GM12878 (cell line): ENCODE results near the gene CCDC194. TPM values are rescaled to one million over a fixed set of nuclear protein-coding genes. Genes with fewer than 3 reads are reported as not detected.

Experiments
- ATAC-seq: fragments of 200-7000 bp; cut with Tn5 transposase; 3 replicates; pipeline ENCODE4 v1.9.1; 2020; ENCODE audit warnings: mild to moderate bottlenecking, moderate library complexity
- BruUV-seq: library from RNA; stranded (reverse); fragments of 400-500 nt; replicated peaks from 2 replicates; lab custom pipeline; 2021; lab: Mats Ljungman, UMichigan
- CTCF ChIA-PET: fragments of 300-600 bp; sonication (Branson Sonifier 250); formaldehyde crosslinking; extraction: SDS; loops from one replicate; lab custom pipeline; 2021; ENCODE audit warnings: inconsistent platforms; lab: Yijun Ruan, JAX
- POLR2A ChIA-PET: fragments of 350-600 bp; formaldehyde crosslinking; extraction: SDS; loops from one replicate; lab custom pipeline; 2021; ENCODE audit warnings: inconsistent platforms; lab: Charles Lee
- RAD21 ChIA-PET: fragments of 300-600 bp; sonication (Branson Sonifier 250); formaldehyde crosslinking; loops from one replicate; lab custom pipeline; 2023; ENCODE audit warnings: antibody characterized with exemption; ENCODE audit not compliant: unreplicated experiment; lab: Charles Lee
- SMC1A ChIA-PET: fragments of 300-600 bp; sonication (Branson Sonifier 250); formaldehyde crosslinking; loops from one replicate; lab custom pipeline; 2023; ENCODE audit not compliant: unreplicated experiment, uncharacterized antibody; lab: Charles Lee
- DNase-seq: peaks from one replicate; pipeline ENCODE4 v3.0.0-alpha.2; 2011; ENCODE audit warnings: low read depth, low spot score
- FAIRE-seq: peaks from 3 replicates; lab custom pipeline; 2011; peaks lifted over from hg19 to GRCh38; lab: Jason Lieb, UNC
- H2AFZ ChIP-seq: 2 replicates; pipeline ENCODE4 v1.6.0; 2011; ENCODE audit warnings: low read depth, low read length, control low read depth; ENCODE audit not compliant: control insufficient read depth
- H3K27ac ChIP-seq: 2 replicates; pipeline ENCODE4 v1.5.1; 2011; ENCODE audit warnings: control low read depth; ENCODE audit not compliant: control insufficient read depth, insufficient read depth
- H3K27me3 ChIP-seq, 2 experiments: replicated peaks in 1 of 2; 2 replicates each; pipeline versions ENCODE4 v1.6.0 to v1.6.1; 2011; ENCODE audit warnings: low read length in 1 of 2; ENCODE audit not compliant: control insufficient read depth in 2 of 2, insufficient read depth in 2 of 2
- H3K36me3 ChIP-seq, 2 experiments: 2 replicates each; pipeline ENCODE4 v1.5.1; 2011; ENCODE audit warnings: low read length in 1 of 2; ENCODE audit not compliant: control insufficient read depth in 2 of 2, insufficient read depth in 2 of 2
- H3K4me1 ChIP-seq: 2 replicates; pipeline ENCODE4 v1.6.1; 2011; ENCODE audit warnings: mild to moderate bottlenecking, low read length, moderate library complexity, mixed read lengths; ENCODE audit not compliant: control insufficient read depth, insufficient read depth
- H3K4me2 ChIP-seq: 2 replicates; pipeline ENCODE4 v1.6.0; 2011; ENCODE audit warnings: control low read depth; ENCODE audit not compliant: control insufficient read depth, insufficient read depth
- H3K4me3 ChIP-seq: fragments of 200-600 bp; sonication (generic); 2 replicates; pipeline ENCODE4 v1.5.1; 2016
- H3K79me2 ChIP-seq: 2 replicates; pipeline ENCODE4 v1.6.0; 2011; ENCODE audit warnings: low read length; ENCODE audit not compliant: control insufficient read depth, insufficient read depth
- H3K9ac ChIP-seq: 2 replicates; pipeline ENCODE4 v1.8.0; 2011; ENCODE audit warnings: low read length, control low read depth, mixed read lengths; ENCODE audit not compliant: control insufficient read depth, insufficient read depth
- H3K9me3 ChIP-seq: replicated peaks from 3 replicates; pipeline ENCODE4 v1.5.1; 2011; ENCODE audit warnings: mild to moderate bottlenecking, low read length; ENCODE audit not compliant: control insufficient read depth, insufficient read depth
- H4K20me1 ChIP-seq: 2 replicates; pipeline ENCODE4 v1.6.0; 2011; ENCODE audit not compliant: control insufficient read depth, insufficient read depth
- BCL11A ChIP-seq: IDR thresholded peaks from 2 replicates; pipeline ENCODE4 v1.6.1; 2011; ENCODE audit warnings: low read depth, low read length
- BMI1 ChIP-seq: fragments of 450-650 bp; IDR thresholded peaks from 2 replicates; pipeline ENCODE4 v1.6.1; 2016; ENCODE audit warnings: mild to moderate bottlenecking, moderate library complexity, borderline replicate concordance
- CBX3 ChIP-seq: fragments of 200-600 bp; sonication (generic); IDR thresholded peaks from 2 replicates; pipeline ENCODE4 v1.6.1; 2016; ENCODE audit warnings: low read depth, borderline replicate concordance
- CHD1 ChIP-seq: IDR thresholded peaks from 2 replicates; pipeline ENCODE4 v1.6.1; 2012; ENCODE audit warnings: low read depth, low read length, improper control_type of control experiment
- DPF2 ChIP-seq: fragments of 450-650 bp; IDR thresholded peaks from 2 replicates; pipeline ENCODE4 v1.6.1; 2017; ENCODE audit warnings: mild to moderate bottlenecking
- HDGF ChIP-seq: fragments of 450-650 bp; IDR thresholded peaks from 2 replicates; pipeline ENCODE4 v1.6.1; 2016; ENCODE audit warnings: antibody characterized with exemption
- IKZF1 ChIP-seq: fragments of 450-650 bp; conservative IDR thresholded peaks from 2 replicates; pipeline ENCODE4 v1.6.1; 2017; ENCODE audit warnings: antibody characterized with exemption, mild to moderate bottlenecking
- MLLT1 ChIP-seq: fragments of 450-650 bp; IDR thresholded peaks from 2 replicates; pipeline ENCODE4 v1.6.1; 2016; ENCODE audit warnings: mild to moderate bottlenecking
- NR2C1 ChIP-seq: fragments of 450-650 bp; IDR thresholded peaks from 2 replicates; pipeline ENCODE4 v1.6.1; 2017; ENCODE audit warnings: antibody characterized with exemption, mild to moderate bottlenecking, moderate library complexity
- NR2F1 ChIP-seq: fragments of 450-650 bp; conservative IDR thresholded peaks from 2 replicates; pipeline ENCODE4 v1.6.1; 2017; ENCODE audit warnings: mild to moderate bottlenecking
- RBBP5 ChIP-seq: fragments of 200-600 bp; sonication (generic); conservative IDR thresholded peaks from 2 replicates; pipeline ENCODE4 v1.6.1; 2016
- STAT1 ChIP-seq: fragments of 450-650 bp; conservative IDR thresholded peaks from 2 replicates; pipeline ENCODE4 v1.6.1; 2014; ENCODE audit warnings: antibody characterized with exemption, mild to moderate bottlenecking
- TCF3 ChIP-seq: IDR thresholded peaks from 2 replicates; pipeline ENCODE4 v1.6.1; 2012; ENCODE audit warnings: low read depth, mild to moderate bottlenecking, low read length, borderline replicate concordance; ENCODE audit not compliant: insufficient read depth
- ZBTB33 ChIP-seq: fragments of 450-650 bp; IDR thresholded peaks from 2 replicates; pipeline ENCODE4 v1.6.1; 2017; ENCODE audit warnings: mild to moderate bottlenecking
- ZNF622 ChIP-seq: fragments of 450-650 bp; IDR thresholded peaks from 2 replicates; pipeline ENCODE4 v1.6.1; 2017; ENCODE audit warnings: mild to moderate bottlenecking, inconsistent platforms
- WGBS: methylation state at CpG from one replicate; pipeline ENCODE4 v1.1.6; 2016; ENCODE audit warnings: low lambda C conversion rate; ENCODE audit not compliant: insufficient replicate concordance, insufficient coverage; ENCODE audit errors: missing lambda C conversion rate; 5-methylcytosine and 5-hydroxymethylcytosine counted together
- in situ Hi-C: fragments of 300-500 bp; cut with MboI; formaldehyde crosslinking; loops from 9 replicates; pipeline ENCODE4 v1.14.3; 2018; ENCODE audit warnings: mixed read lengths
- intact Hi-C: fragments of 100-400 bp; cut with micrococcal nuclease; formaldehyde crosslinking; loops from one replicate; pipeline ENCODE4 v1.14.2; 2022; ENCODE audit not compliant: unreplicated experiment
- polyA plus RNA-seq, 11 experiments: library from polyadenylated mRNA; depleted of rRNA in 4 of 11; unstranded in 6 of 11; stranded (reverse) in 5 of 11; fragments of >200 nt; fragmentation: Nextera tagmentation in 4 of 11; fragmentation: Illumina TruSeq in 1 of 11; extraction: Ambion mirVana in 4 of 11; extraction: Trizol in 1 of 11; gene quantifications; 1 replicate in 1 of 11; 2 replicates in 10 of 11; pipeline versions ENCODE4 v1.2.1 to v1.2.3, GENCODE V29; 2011 to 2016; ENCODE audit warnings: inconsistent platforms in 2 of 11, missing spikeins in 2 of 11, low read depth in 1 of 11
- total RNA-seq, 4 experiments: library from RNA; depleted of rRNA in 3 of 4; stranded (reverse); fragments of >200 nt in 3 of 4; fragmentation: Illumina TruSeq in 1 of 4; extraction: Trizol in 1 of 4; gene quantifications; 2 replicates each; pipeline versions ENCODE4 v1.2.1 to v1.2.3, GENCODE V29; 2013 to 2021

Gene CCDC194
- total and polyA plus RNA-seq, 10 of the 15 experiments (the other 5 are each of a cell fraction or from before 2014, with no cell fraction given): 0.07 to 3.4 (median 0.97) TPM

GRCh38 chr19:17406046-17406886, 12.3 kb upstream of the CCDC194 start (continued):
- TF ChIP-seq TCF3 (no peak), NR2F1 (peak; percentile 26; the same call in 1 of the 2 replicates), IKZF1 (peak; percentile 36; the same call in 1 of the 2 replicates), MLLT1 (peak; percentile 56; the same call in 1 of the 2 replicates), BCL11A (0 out of 2 replicates have a peak, but pooled peaks have one; percentile 19), RBBP5 (no peak)

- in situ Hi-C loops (no loop called here), intact Hi-C loops (no loop called here)
- peak; percentile 96 for FAIRE-seq
- WGBS: 1% methylated on average over 18 of the region's 18 CpGs
- H3K9ac ChIP-seq: peak within 1 kb of the TSS; percentile 95
- POLR2A ChIA-PET: interaction anchor here (0.5 to 3.6 kb wide), 11 partner anchors 12 to 874 kb away, joined by 3 to 46 read pairs (median 3); partner anchors contain the start of genes ABHD8, DDA1, MRPL34 and MVB12A
- H3K4me2 ChIP-seq: peak within 1 kb of the TSS; percentile 82
- no peaks in the 10 kb centered on the region for H3K9me3 ChIP-seq
- ATAC-seq: peak; percentile 92
- H3K4me3 ChIP-seq: peak within 1 kb of the TSS; percentile 83
- RAD21 ChIA-PET: interaction anchor here (0.9 to 2.9 kb wide), 5 partner anchors 14 to 96 kb away, joined by 3 to 21 read pairs (median 4); partner anchors contain the start of genes DDA1 and MVB12A
- no peaks in the 10 kb centered on the region for H3K27me3 ChIP-seq
- peaks cover 3% of the 10 kb centered on the region; the same call in 1 of the 2 replicates for H4K20me1 ChIP-seq
- H3K4me1 ChIP-seq: peaks cover 6% of the 10 kb centered on the region
- DNase-seq: peak; percentile 87
- no TSS peak for BruUV-seq
- peak within 1 kb of the TSS; percentile 72 for H2AFZ ChIP-seq
- H3K79me2 ChIP-seq: peaks cover 78% of the 10 kb centered on the region
- peak within 1 kb of the TSS; percentile 99 for H3K27ac ChIP-seq
- SMC1A ChIA-PET: interaction anchor here (0.5 to 3.1 kb wide), 4 partner anchors 13 to 146 kb away, joined by 3 to 26 read pairs (median 5); partner anchors contain the start of gene MVB12A
- peaks cover 11 to 18% of the 10 kb centered on the region in 2 experiments for H3K36me3 ChIP-seq
- CTCF ChIA-PET: interaction anchor here (0.5 to 1.9 kb wide), 11 partner anchors 13 to 736 kb away, joined by 3 to 7 read pairs (median 3); partner anchors contain the start of genes MVB12A and RPL18A
- TF ChIP-seq BMI1 (no peak), ZBTB33 (no peak), DPF2 (peak; percentile 34; the same call in 1 of the 2 replicates), NR2C1 (no peak), STAT1 (0 out of 2 replicates have a peak, but pooled peaks have one; percentile 14), CHD1 (no peak), HDGF (0 out of 2 replicates have a peak, but pooled peaks have one; percentile 17), ZNF622 (no peak), CBX3 (no peak)
Measured at GRCh38 chr19:17405250-17406045, 11.5 kb upstream of the CCDC194 start, which contains the start of gene BST2. Gene BST2, minus strand, starts transcription at chr19:17405630. Its CDS starts 55 bp downstream, at chr19:17405575.
